H9 (cell line): ENCODE data around the gene MSTO1. TPM values are rescaled to one million over a fixed set of nuclear protein-coding genes. Genes with fewer than 3 reads are reported as not detected.

Source experiments
- DNase-seq: peaks from one replicate; pipeline ENCODE4 v3.0.0-alpha.2; 2017
- H2AFZ ChIP-seq: one replicate; pipeline ENCODE4 v1.6.1; 2013; ENCODE audit warnings: mild to moderate bottlenecking, low read length, control low read depth, moderate library complexity
- H2AK5ac ChIP-seq: 2 replicates; pipeline ENCODE4 v1.6.1; 2013; ENCODE audit warnings: low read length, control low read depth, mixed read lengths; ENCODE audit not compliant: insufficient read length
- H2BK120ac ChIP-seq: one replicate; pipeline ENCODE4 v1.6.1; 2013; ENCODE audit warnings: low read depth, mild to moderate bottlenecking, low read length, control low read depth, inconsistent platforms; ENCODE audit not compliant: poor library complexity, severe bottlenecking
- H2BK12ac ChIP-seq: 2 replicates; pipeline ENCODE4 v1.6.1; 2013; ENCODE audit warnings: low read length, control low read depth, mixed read lengths, low read depth; ENCODE audit not compliant: insufficient read length
- H2BK15ac ChIP-seq: 2 replicates; pipeline ENCODE4 v1.6.1; 2013; ENCODE audit warnings: low read depth, low read length, control low read depth
- H2BK20ac ChIP-seq: one replicate; pipeline ENCODE4 v1.6.1; 2013; ENCODE audit warnings: low read depth, mild to moderate bottlenecking, low read length, control low read depth, inconsistent platforms; ENCODE audit not compliant: poor library complexity, severe bottlenecking
- H2BK5ac ChIP-seq: 2 replicates; pipeline ENCODE4 v1.6.1; 2013; ENCODE audit warnings: low read length, control low read depth, mixed read lengths; ENCODE audit not compliant: insufficient read length
- H3K14ac ChIP-seq: 2 replicates; pipeline ENCODE4 v1.6.1; 2013; ENCODE audit warnings: low read length, control low read depth; ENCODE audit not compliant: insufficient read depth
- H3K18ac ChIP-seq: 2 replicates; pipeline ENCODE4 v1.6.1; 2013; ENCODE audit warnings: low read depth, mild to moderate bottlenecking, mixed read lengths, low read length, control low read depth; ENCODE audit not compliant: insufficient read length
- H3K23ac ChIP-seq: 2 replicates; pipeline ENCODE4 v1.6.1; 2013; ENCODE audit warnings: low read length, control low read depth, mixed read lengths, low read depth; ENCODE audit not compliant: insufficient read length
- H3K23me2 ChIP-seq: 2 replicates; pipeline ENCODE4 v1.6.1; 2013; ENCODE audit warnings: low read depth, mild to moderate bottlenecking, mixed read lengths, low read length, control low read depth; ENCODE audit not compliant: insufficient read length, poor library complexity, severe bottlenecking
- H3K27ac ChIP-seq: 2 replicates; pipeline ENCODE4 v1.5.1; 2013; ENCODE audit warnings: low read length, control low read depth, mixed read lengths, low read depth; ENCODE audit not compliant: insufficient read length
- H3K27me3 ChIP-seq: 2 replicates; pipeline ENCODE4 v1.6.1; 2013; ENCODE audit warnings: low read length, control low read depth, inconsistent platforms; ENCODE audit not compliant: insufficient read depth
- H3K4ac ChIP-seq: 2 replicates; pipeline ENCODE4 v1.6.1; 2013; ENCODE audit warnings: low read depth, mild to moderate bottlenecking, control low read depth, inconsistent platforms, low read length, moderate library complexity
- H3K4me1 ChIP-seq: 2 replicates; pipeline ENCODE4 v1.6.1; 2013; ENCODE audit warnings: low read length, control low read depth, inconsistent platforms; ENCODE audit not compliant: insufficient read depth
- H3K4me2 ChIP-seq: 2 replicates; pipeline ENCODE4 v1.6.1; 2013; ENCODE audit warnings: low read length, control low read depth, mixed read lengths; ENCODE audit not compliant: insufficient read length, insufficient read depth
- H3K56ac ChIP-seq: 2 replicates; pipeline ENCODE4 v1.6.1; 2013; ENCODE audit warnings: low read depth, mild to moderate bottlenecking, mixed read lengths, low read length, control low read depth; ENCODE audit not compliant: insufficient read length
- H3K79me1 ChIP-seq: 2 replicates; pipeline ENCODE4 v1.6.1; 2013; ENCODE audit warnings: low read depth, mild to moderate bottlenecking, moderate library complexity, low read length, control low read depth, inconsistent platforms; ENCODE audit not compliant: insufficient read depth, poor library complexity, severe bottlenecking
- H3K79me2 ChIP-seq: 2 replicates; pipeline ENCODE4 v1.6.1; 2013; ENCODE audit warnings: low read length, control low read depth, inconsistent platforms; ENCODE audit not compliant: insufficient read depth
- H3K9ac ChIP-seq: 2 replicates; pipeline ENCODE4 v1.6.1; 2013; ENCODE audit warnings: low read length, control low read depth, mixed read lengths; ENCODE audit not compliant: insufficient read length; ENCODE audit errors: extremely low read depth
- H3K9me3 ChIP-seq: one replicate; pipeline ENCODE4 v1.6.1; 2013; ENCODE audit warnings: low read depth, low read length, inconsistent platforms; ENCODE audit not compliant: control insufficient read depth
- H3T11ph ChIP-seq: one replicate; pipeline ENCODE4 v1.6.1; 2013; ENCODE audit warnings: mild to moderate bottlenecking, low read length, control low read depth, inconsistent platforms
- H4K20me1 ChIP-seq: one replicate; pipeline ENCODE4 v1.6.1; 2013; ENCODE audit not compliant: control insufficient read depth, insufficient read length, insufficient read depth
- H4K5ac ChIP-seq: 2 replicates; pipeline ENCODE4 v1.6.1; 2013; ENCODE audit warnings: low read depth, mild to moderate bottlenecking, mixed read lengths, low read length, control low read depth; ENCODE audit not compliant: insufficient read length
- H4K8ac ChIP-seq: replicated peaks from 2 replicates; pipeline ENCODE4 v1.6.1; 2013; ENCODE audit warnings: low read length, control low read depth, mixed read lengths, low read depth; ENCODE audit not compliant: insufficient read length
- H4K91ac ChIP-seq: 2 replicates; pipeline ENCODE4 v1.6.1; 2013; ENCODE audit warnings: low read depth, mild to moderate bottlenecking, moderate library complexity, mixed read lengths, low read length, control low read depth; ENCODE audit not compliant: insufficient read length
- H3K27ac Mint-ChIP-seq, 3 experiments: 2 replicates in 2 of 3; 3 replicates in 1 of 3; pipeline ENCODE4 v1.8.0; 2020 to 2021; ENCODE audit warnings: mixed read lengths in 3 of 3, mild to moderate bottlenecking in 1 of 3, moderate library complexity in 1 of 3
- H3K27me3 Mint-ChIP-seq: 2 replicates; pipeline ENCODE4 v1.8.0; 2021; ENCODE audit warnings: low read depth, mild to moderate bottlenecking, moderate library complexity, mixed read lengths
- H3K36me3 Mint-ChIP-seq, 3 experiments: 2 replicates in 2 of 3; 3 replicates in 1 of 3; pipeline ENCODE4 v1.8.0; 2020 to 2021; ENCODE audit warnings: low read depth in 3 of 3, mixed read lengths in 3 of 3; ENCODE audit not compliant: insufficient read depth in 1 of 3
- H3K4me1 Mint-ChIP-seq, 2 experiments: 2 replicates each; pipeline ENCODE4 v1.8.0; 2020; ENCODE audit warnings: mixed read lengths in 2 of 2
- H3K4me3 Mint-ChIP-seq, 2 experiments: 2 replicates in 1 of 2; 3 replicates in 1 of 2; pipeline ENCODE4 v1.8.0; 2020 to 2021; ENCODE audit warnings: mild to moderate bottlenecking in 2 of 2, mixed read lengths in 2 of 2, moderate library complexity in 1 of 2
- H3K9me3 Mint-ChIP-seq, 2 experiments: 2 replicates in 1 of 2; 3 replicates in 1 of 2; pipeline ENCODE4 v1.8.0; 2020; ENCODE audit warnings: mild to moderate bottlenecking in 2 of 2, mixed read lengths in 2 of 2, moderate library complexity in 1 of 2
- CTCF ChIP-seq: fragments of 200-600 bp; sonication (generic); conservative IDR thresholded peaks from 3 replicates; pipeline ENCODE4 v1.8.0; 2021; ENCODE audit warnings: antibody characterized with exemption, mild to moderate bottlenecking
- WGBS: extraction: QIAGEN DNeasy Blood & Tissue Kit; methylation state at CpG from one replicate; pipeline ENCODE4 v1.1.7; 2013; ENCODE audit warnings: missing lambda C conversion rate, low lambda C conversion rate, mixed read lengths; ENCODE audit not compliant: insufficient read length; ENCODE audit errors: extremely low coverage; 5-methylcytosine and 5-hydroxymethylcytosine counted together
- total RNA-seq: library from RNA; stranded (reverse); gene quantifications from 2 replicates; pipeline ENCODE4 v1.2.1, GENCODE V29; 2021

Gene MSTO1
- total RNA-seq, 1 experiment from 2014 or later: 96.2 TPM

GRCh38 chr1:155652951-155653350 is 42.9 kb downstream of the MSTO1 start:
- H3T11ph ChIP-seq: no peak overlapping the region
- TF ChIP-seq CTCF: no peak
- no peak overlapping the region for H2AK5ac ChIP-seq
- H2BK12ac ChIP-seq: no peak overlapping the region
- no peak overlapping the region for H3K9ac ChIP-seq
- no peaks in the 10 kb centered on the region for H3K27me3 ChIP-seq
- H3K27me3 Mint-ChIP-seq: peaks cover 4% of the 10 kb centered on the region
- H4K5ac ChIP-seq: no peak overlapping the region
- H3K79me1 ChIP-seq: no peaks in the 10 kb centered on the region
- no peak overlapping the region for H3K4me2 ChIP-seq
- peaks cover 0 to 5% (median 2%) of the 10 kb centered on the region in 3 experiments; a peak in 3 of 7 replicates for H3K36me3 Mint-ChIP-seq
- H3K4me1 Mint-ChIP-seq: peaks cover 8 to 13% of the 10 kb centered on the region in 2 experiments
- H4K20me1 ChIP-seq: no peaks in the 10 kb centered on the region
- no peak overlapping the region for H3K4ac ChIP-seq
- no peak overlapping the region for H3K27ac Mint-ChIP-seq
- no peak overlapping the region for H3K14ac ChIP-seq
- DNase-seq: no peak
- no peak overlapping the region for H4K8ac ChIP-seq
- no peak overlapping the region for H2BK120ac ChIP-seq
- H2BK20ac ChIP-seq: no peak overlapping the region
- H2BK5ac ChIP-seq: no peak overlapping the region
- no peaks in the 10 kb centered on the region for H3K4me1 ChIP-seq
- H3K56ac ChIP-seq: no peak overlapping the region
- no peak overlapping the region for H3K4me3 Mint-ChIP-seq
- no peak overlapping the region for H3K18ac ChIP-seq
- no peak overlapping the region for H3K23ac ChIP-seq
- H2BK15ac ChIP-seq: no peak overlapping the region
- H3K79me2 ChIP-seq: no peaks in the 10 kb centered on the region
- no peak overlapping the region for H4K91ac ChIP-seq
- WGBS: no CpG with 5 or more reads among the region's 3 CpGs
- no peaks in the 10 kb centered on the region for H3K23me2 ChIP-seq
- no peak overlapping the region for H3K27ac ChIP-seq
- H2AFZ ChIP-seq: no peak overlapping the region
- peaks cover 2 to 6% of the 10 kb centered on the region in 2 experiments; a peak in 1 of 5 replicates for H3K9me3 Mint-ChIP-seq
- peaks cover 6% of the 10 kb centered on the region for H3K9me3 ChIP-seq
